ENCODE results near the gene ITPR2. TPM values are rescaled to one million over a fixed set of nuclear protein-coding genes. Genes with fewer than 3 reads are reported as not detected.
"Not testable (repeated sequence)": the region's sequence is repeated elsewhere in the genome, so short reads cannot be mapped to it uniquely, and the experiment has no call there.

Gene ITPR2
- total RNA-seq, 4 donors from 2014 or later: 42.8 to 62.5 (median 52.1) TPM

- intact Hi-C loops (cut with DNase I; ENCODE audit: low total_unique reads): no loop called here
- H3K4me3 ChIP-seq (ENCODE audit: low read depth, poor library complexity, severe bottlenecking): no peak overlapping the region
- no peak for DNase-seq (ENCODE audit: low spot score in 2 of 2)
- TF ChIP-seq CTCF (IDR thresholded peaks at IDR 0.05) (no peak), POLR2A (IDR thresholded peaks at IDR 0.05) (no peak)
- WGBS, 2 donors: 92 to 97% methylated on average over 3 of the region's 3 CpGs
Measured at GRCh38 chr12:26777236-26777635, 55.8 kb downstream of the ITPR2 start.

- WGBS, 2 donors: 92 to 94% methylated on average over 3 of the region's 3 CpGs
- DNase-seq (ENCODE audit: low spot score in 2 of 2); intact Hi-C loops (cut with DNase I; ENCODE audit: low total_unique reads): not testable (repeated sequence)
Measured at GRCh38 chr12:26775991-26776390, 57.0 kb downstream of the ITPR2 start.

GRCh38 chr12:26773313-26774104, 59.5 kb downstream of the ITPR2 start:
- intact Hi-C loops (cut with DNase I; ENCODE audit: low total_unique reads): no loop called here
- WGBS, 2 donors: 61 to 69% methylated on average over 3 of the region's 3 CpGs
- no peak for TF ChIP-seq POLR2A (IDR thresholded peaks at IDR 0.05)
- TF ChIP-seq CTCF (IDR thresholded peaks at IDR 0.05): no peak
- no peak for DNase-seq (ENCODE audit: low spot score in 2 of 2)
- H3K4me3 ChIP-seq (ENCODE audit: low read depth, poor library complexity, severe bottlenecking): no peak overlapping the region

More at GRCh38 chr12:26775991-26776390, 57.0 kb downstream of the ITPR2 start:
- not testable (repeated sequence) for H3K4me3 ChIP-seq (ENCODE audit: low read depth, poor library complexity, severe bottlenecking)

- no peak overlapping the region for H3K4me3 ChIP-seq (ENCODE audit: low read depth, poor library complexity, severe bottlenecking)
- WGBS, 2 donors: 92 to 96% methylated on average over 4 of the region's 4 CpGs
- intact Hi-C loops (cut with DNase I; ENCODE audit: low total_unique reads): no loop called here
- no peak for DNase-seq (ENCODE audit: low spot score in 2 of 2)
- TF ChIP-seq POLR2A (IDR thresholded peaks at IDR 0.05): no peak
- no peak for TF ChIP-seq CTCF (IDR thresholded peaks at IDR 0.05)
Measured at GRCh38 chr12:26771861-26772260, 61.1 kb downstream of the ITPR2 start.

DNA sequence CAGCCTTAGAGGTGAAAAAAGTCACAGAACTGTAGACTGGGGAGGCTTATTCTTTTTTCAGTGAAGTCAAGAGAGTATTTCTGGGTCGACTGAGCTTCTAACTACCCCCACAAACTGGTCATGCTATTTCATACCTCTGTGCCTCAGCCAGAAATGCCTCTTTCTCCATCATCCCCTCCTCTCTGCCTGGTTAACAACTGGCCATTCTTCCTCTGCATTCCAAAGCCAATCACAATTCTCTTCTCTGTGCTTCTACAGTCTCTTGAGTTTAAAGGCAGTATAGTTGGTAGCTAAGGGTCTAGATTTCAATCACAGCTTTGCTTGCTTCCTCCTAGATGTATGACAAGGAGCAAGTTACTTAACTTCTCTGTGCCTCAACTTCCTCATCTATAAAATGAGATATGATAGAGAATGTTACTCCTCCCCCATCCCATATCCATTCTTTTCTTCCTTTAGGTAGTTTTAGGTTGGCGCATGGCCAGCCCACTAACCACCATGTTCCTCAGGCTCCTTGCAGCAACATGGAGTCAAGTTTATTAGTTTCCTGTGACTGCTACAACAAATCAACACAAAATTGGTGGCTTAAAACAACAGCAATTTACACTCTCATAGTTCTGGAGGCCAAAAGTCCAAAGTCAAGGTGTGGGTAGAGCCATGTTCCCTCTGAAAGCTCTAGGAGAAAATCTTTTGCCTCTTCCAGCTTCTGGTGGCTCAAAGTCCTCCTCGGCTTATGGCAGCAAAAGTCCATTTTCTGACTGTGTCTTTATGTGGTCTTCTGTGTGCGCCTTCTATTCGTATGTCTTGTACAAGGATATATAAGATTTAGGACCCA, 62.5 kb downstream of the ITPR2 start:
- intact Hi-C loops (cut with DNase I; ENCODE audit: low total_unique reads): no loop called here
- TF ChIP-seq CTCF (IDR thresholded peaks at IDR 0.05) (no peak), POLR2A (IDR thresholded peaks at IDR 0.05) (no peak)
- no peak for DNase-seq (ENCODE audit: low spot score in 2 of 2)
- no peak overlapping the region for H3K4me3 ChIP-seq (ENCODE audit: low read depth, poor library complexity, severe bottlenecking)
- 92 to 93% methylated on average over 5 of the region's 5 CpGs for WGBS, 2 donors

GRCh38 chr12:26769611-26770010, 63.4 kb downstream of the ITPR2 start:
- H3K4me3 ChIP-seq (ENCODE audit: low read depth, poor library complexity, severe bottlenecking): no peak overlapping the region
- intact Hi-C loops (cut with DNase I; ENCODE audit: low total_unique reads): no loop called here
- DNase-seq (ENCODE audit: low spot score in 2 of 2): no peak
- WGBS, 2 donors: 42 to 48% methylated on average over 3 of the region's 3 CpGs
- TF ChIP-seq CTCF (IDR thresholded peaks at IDR 0.05): no peak
- TF ChIP-seq POLR2A (IDR thresholded peaks at IDR 0.05): no peak

All from lower leg skin (tissue), 4 donors.